HG03571 (cell line): Measurements from ENCODE around the gene TEX26.

ENCODE experiments used
- ATAC-seq: cut with Tn5 transposase; IDR thresholded peaks from one replicate; pipeline ENCODE4 v1.9.1; 2021; ENCODE audit not compliant: unreplicated experiment

TEX26 gene

GRCh38 chr13:31011193-31011860, 78.9 kb downstream of the TEX26 start:
- ATAC-seq = no peak

DNA sequence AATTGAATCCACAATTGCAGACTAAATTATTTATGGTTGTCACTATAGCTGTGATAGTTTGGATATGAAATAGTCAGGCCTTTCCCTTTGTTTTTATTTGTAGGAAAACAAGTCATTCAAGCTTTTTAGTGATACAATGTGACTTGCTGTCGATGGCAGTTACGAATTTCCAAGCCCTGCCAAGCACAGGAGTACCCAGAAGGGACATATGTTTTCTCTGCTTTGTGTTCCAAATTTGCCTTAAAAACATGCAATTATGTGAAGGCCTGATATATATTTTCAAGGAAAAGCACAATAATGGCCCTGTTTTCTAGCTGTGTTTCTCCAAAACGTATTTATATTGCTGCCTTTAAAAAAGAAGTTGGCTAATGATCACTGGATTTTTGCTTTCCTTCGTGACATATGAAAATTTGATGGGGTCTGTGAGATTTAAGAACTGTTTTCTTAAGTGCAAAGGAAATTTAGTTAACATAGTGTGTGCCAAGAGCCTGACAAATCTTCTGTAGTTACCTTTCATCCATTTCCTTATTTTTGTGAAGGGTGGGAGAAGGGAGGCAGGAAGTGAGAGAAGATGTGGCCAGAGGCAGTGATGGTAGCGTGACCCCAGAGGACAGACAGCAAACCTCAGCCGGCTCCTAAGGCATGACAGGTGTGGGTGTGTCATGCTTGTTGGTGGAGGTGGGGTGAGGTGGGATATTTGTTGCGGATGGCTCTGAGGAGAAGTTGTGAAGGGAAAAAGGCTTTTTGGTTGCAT, 79.6 kb downstream of the TEX26 start:
- no peak for ATAC-seq

DNA sequence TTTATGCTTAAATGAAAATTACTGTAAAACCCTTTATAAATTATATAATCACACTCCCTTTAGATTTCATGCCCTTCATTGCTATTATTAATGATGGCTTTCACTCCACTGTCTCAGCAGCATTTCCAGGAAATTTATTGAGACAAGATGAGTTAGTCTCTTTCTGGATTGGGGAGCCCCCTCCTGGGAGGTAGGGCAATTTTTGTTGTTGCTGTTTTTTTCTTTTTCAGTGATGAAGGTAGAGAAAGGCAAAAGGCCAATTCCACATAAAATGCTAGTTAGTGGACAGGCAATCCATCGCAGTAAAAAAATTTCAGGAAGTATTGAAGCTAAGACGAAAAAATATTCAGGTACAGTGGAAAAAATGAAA, 80.2 kb downstream of the TEX26 start:
- ATAC-seq = no peak

GRCh38 chr13:31014456-31014855, 82.0 kb downstream of the TEX26 start:
- ATAC-seq = no peak

DNA sequence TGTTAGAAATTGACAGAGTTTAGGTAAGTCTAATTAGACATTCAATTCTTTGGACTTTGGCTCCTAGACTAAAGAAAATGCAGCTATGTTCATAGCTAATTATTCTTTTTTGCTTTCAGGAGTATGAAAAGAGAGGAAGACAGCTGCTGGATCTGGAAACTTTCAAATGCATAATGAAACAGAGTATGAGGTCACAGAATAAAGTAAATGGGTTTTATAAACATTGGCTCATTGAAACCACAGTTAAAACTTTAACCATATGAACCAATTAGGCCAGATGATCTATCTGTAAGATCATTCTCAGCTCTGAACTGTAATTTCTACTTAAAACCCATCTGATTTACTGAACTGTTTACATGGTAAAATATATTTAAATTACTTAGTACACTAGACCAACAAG, 82.7 kb downstream of the TEX26 start:
- no peak for ATAC-seq

DNA sequence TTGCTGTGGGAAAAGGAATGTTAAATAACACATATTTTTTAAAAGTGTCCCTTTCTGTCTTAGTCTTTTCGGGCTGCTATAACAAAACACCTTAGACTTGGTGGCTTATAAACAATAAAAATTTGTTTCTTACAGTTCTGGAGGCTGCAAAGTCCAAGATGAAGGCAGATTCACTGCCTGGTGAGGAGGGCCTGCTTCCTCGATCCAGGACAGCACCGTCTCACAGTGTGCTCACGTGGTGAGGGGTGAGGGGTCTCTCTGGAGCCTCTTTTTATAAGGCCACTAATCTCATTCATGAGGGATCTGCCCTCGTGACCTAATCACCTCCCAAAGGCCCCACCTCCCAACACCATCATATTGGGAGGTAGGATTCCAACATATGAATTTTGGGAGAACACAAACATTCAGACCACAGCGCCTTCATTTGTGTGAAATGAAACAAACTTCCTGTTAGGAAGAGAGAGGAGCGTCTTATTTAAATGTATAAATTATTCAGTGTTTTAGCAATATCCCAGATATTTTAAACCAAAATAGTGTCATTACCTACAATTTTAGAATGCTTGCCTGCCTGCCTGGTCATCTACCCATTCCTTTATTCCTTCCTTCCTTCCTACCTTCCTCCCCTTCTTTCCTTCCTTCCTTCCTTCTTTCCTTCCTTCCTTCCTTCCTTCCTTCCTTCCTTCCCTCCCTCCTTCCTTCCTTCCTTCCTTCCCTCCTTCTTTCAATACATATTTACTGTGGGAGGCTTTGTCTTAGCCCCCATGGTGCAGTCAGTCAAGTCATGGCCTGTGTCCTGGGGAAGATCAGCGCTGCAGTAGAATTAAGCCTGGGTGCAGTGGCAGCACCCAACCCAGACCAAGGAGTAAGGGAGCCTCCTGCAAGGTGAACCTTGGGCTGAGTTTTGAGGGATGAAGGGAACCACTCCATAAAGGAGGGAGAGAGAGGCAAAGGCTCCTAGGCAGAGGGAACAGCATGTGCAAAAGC, 84.2 kb downstream of the TEX26 start:
- no peak for ATAC-seq

GRCh38 chr13:31018511-31018910, 86.1 kb downstream of the TEX26 start:
- no peak for ATAC-seq

GRCh38 chr13:31020996-31021395, 88.5 kb downstream of the TEX26 start:
- ATAC-seq = no peak

- ATAC-seq = no peak
Observed at GRCh38 chr13:31022288-31022895, 89.9 kb downstream of the TEX26 start.

DNA sequence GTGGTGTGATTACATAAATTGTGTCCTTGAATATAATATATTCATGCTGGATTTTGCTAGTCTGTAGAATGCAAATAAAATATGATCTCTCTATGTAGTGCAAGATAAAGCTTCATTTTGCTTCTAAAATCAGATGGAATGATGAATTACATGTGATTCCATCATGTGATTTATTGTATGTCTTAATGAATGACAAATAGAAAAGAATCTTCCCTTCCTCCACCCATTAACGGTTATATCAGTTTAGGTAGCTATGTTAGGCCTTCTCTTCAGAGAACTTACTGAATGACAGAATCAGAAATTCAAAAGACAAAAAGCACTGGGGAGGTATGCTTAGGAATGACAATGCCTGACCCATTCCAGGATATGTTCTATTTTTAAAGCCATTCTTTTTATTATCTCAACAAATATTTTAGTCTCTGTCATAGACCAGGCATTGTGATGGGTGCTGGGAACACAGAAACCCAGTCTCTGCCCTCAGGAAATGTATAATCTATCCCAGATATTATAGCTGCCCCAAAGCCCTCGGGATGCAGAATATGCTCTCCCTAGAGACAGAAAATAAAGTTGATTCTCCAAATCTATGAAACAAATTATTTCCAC, 90.6 kb downstream of the TEX26 start:
- ATAC-seq = no peak
